HG02623 (cell line): ENCODE data around the gene BBS1.

ENCODE experiments used
- ATAC-seq: cut with Tn5 transposase; IDR thresholded peaks from one replicate; pipeline ENCODE4 v1.9.1; 2021; ENCODE audit warnings: moderate library complexity; ENCODE audit not compliant: unreplicated experiment

The BBS1 gene

GRCh38 chr11:66476841-66477251 lies 33.6 kb upstream of the BBS1 start:
- ATAC-seq, result no peak

- no peak for ATAC-seq
These were observed 32.9 kb upstream of the BBS1 start for GRCh38 chr11:66477263-66478201.

GRCh38 chr11:66478729-66479393 lies 31.6 kb upstream of the BBS1 start:
- ATAC-seq, result no peak

GRCh38 chr11:66479394-66480116 lies 30.9 kb upstream of the BBS1 start:
- no peak for ATAC-seq

- peak; percentile 84 for ATAC-seq
These were observed 30.1 kb upstream of the BBS1 start, which contains the start of gene DPP3 for GRCh38 chr11:66480117-66480938. Gene DPP3, plus strand, starts transcription at chr11:66480434. Its CDS starts 1,767 bp downstream, at chr11:66482201.

GRCh38 chr11:66484806-66485380 lies 25.5 kb upstream of the BBS1 start:
- no peak for ATAC-seq

- no peak for ATAC-seq
These were observed 21.5 kb upstream of the BBS1 start for GRCh38 chr11:66488957-66489356.

- no peak for ATAC-seq
These were observed 20.8 kb upstream of the BBS1 start for GRCh38 chr11:66489636-66490035.

- ATAC-seq, result no peak
These were observed 19.0 kb upstream of the BBS1 start for GRCh38 chr11:66491315-66491935.

GRCh38 chr11:66492161-66492865 lies 18.1 kb upstream of the BBS1 start:
- no peak for ATAC-seq

- no peak for ATAC-seq
These were observed 17.3 kb upstream of the BBS1 start for GRCh38 chr11:66493130-66493529.

- no peak for ATAC-seq
These were observed 16.0 kb upstream of the BBS1 start for GRCh38 chr11:66494458-66494857.

- ATAC-seq, result no peak
These were observed 15.5 kb upstream of the BBS1 start for GRCh38 chr11:66494935-66495334.

GRCh38 chr11:66495401-66495854 lies 15.0 kb upstream of the BBS1 start:
- ATAC-seq, result no peak

- ATAC-seq, result no peak
These were observed 13.2 kb upstream of the BBS1 start for GRCh38 chr11:66497206-66497605.

- ATAC-seq, result no peak
These were observed 11.9 kb upstream of the BBS1 start for GRCh38 chr11:66498506-66498905.

GRCh38 chr11:66505276-66505816 lies 5.1 kb upstream of the BBS1 start:
- ATAC-seq, result no peak

- ATAC-seq, result no peak
These were observed 1.3 kb upstream of the BBS1 start for GRCh38 chr11:66509131-66509561.

- no peak for ATAC-seq
These were observed 530 bp downstream of the BBS1 start for GRCh38 chr11:66510990-66511339.
